Cardiac fibroblast (primary cell): Measurements from ENCODE around the gene IL1R1.
A peak's percentile ranks its signal among the peaks of the same experiment; 100 is the strongest.

Source experiments
- DNase-seq, 2 donors: peaks; one replicate each; pipeline versions ENCODE4 v3.0.0 to v3.0.0-alpha.2; 2010; ENCODE audit warnings: low read depth in 2 of 2
- H3K4me3 ChIP-seq, 2 donors: replicated peaks in 1 of 2; 1 replicate in 1 of 2; 2 replicates in 1 of 2; pipeline ENCODE4 v1.5.1; 2011; ENCODE audit warnings: low read depth in 2 of 2, low read length in 2 of 2, mild to moderate bottlenecking in 2 of 2, moderate library complexity in 1 of 2
- CTCF ChIP-seq: IDR thresholded peaks from one replicate; pipeline ENCODE4 v1.5.1; 2011; ENCODE audit warnings: low read depth, mild to moderate bottlenecking, low read length, inconsistent platforms

The IL1R1 gene

GRCh38 chr2:102141970-102142828 is at the start of gene IL1R1:
Gene IL1R1, plus strand, starts transcription at chr2:102142746. Its CDS starts 14,979 bp downstream, at chr2:102157725.
- peak within 1 kb of the TSS; percentile 75 to 81 for H3K4me3 ChIP-seq
- no peak for TF ChIP-seq CTCF
- DNase-seq, result peak; percentile 70 to 85

GRCh38 chr2:102093662-102094061 is 48.9 kb upstream of the IL1R1 start:
- no peak for DNase-seq
- H3K4me3 ChIP-seq, result no peak overlapping the region
- no peak for TF ChIP-seq CTCF

GRCh38 chr2:102094917-102095316 is 47.6 kb upstream of the IL1R1 start:
- TF ChIP-seq CTCF, result no peak
- peak; percentile 80 to 97 for DNase-seq
- H3K4me3 ChIP-seq, result no peak overlapping the region

- DNase-seq, result no peak
- no peak overlapping the region for H3K4me3 ChIP-seq
- no peak for TF ChIP-seq CTCF
Observed at GRCh38 chr2:102096103-102096502, 46.4 kb upstream of the IL1R1 start.

- DNase-seq, result no peak
- no peak for TF ChIP-seq CTCF
- no peak overlapping the region for H3K4me3 ChIP-seq
Observed at GRCh38 chr2:102098756-102099155, 43.8 kb upstream of the IL1R1 start.

GRCh38 chr2:102099536-102100298 is 42.8 kb upstream of the IL1R1 start:
- peak in 1 of 2 donors; percentile 81 for DNase-seq
- H3K4me3 ChIP-seq, result no peak overlapping the region
- TF ChIP-seq CTCF, result no peak
